NCI-H2171 treated with DMSO at 0.1 percent for 48 hours (cell line): ENCODE data around the gene AGK.
A peak's percentile ranks its signal among the peaks of the same experiment; 100 is the strongest.
"Not testable (repeated sequence)": the region's sequence is repeated elsewhere in the genome, so short reads cannot be mapped to it uniquely, and the experiment has no call there.

ENCODE experiments used
- DNase-seq: peaks from one replicate; lab custom pipeline; 2025; lab: John Stamatoyannopoulos, UW

AGK gene

GRCh38 chr7:141557360-141557759, 6.2 kb downstream of the AGK start:
- DNase-seq: no peak

- peak; percentile 35 for DNase-seq
These were observed 6.8 kb downstream of the AGK start for GRCh38 chr7:141557831-141558531.

- DNase-seq: peak; percentile 74
These were observed 7.5 kb downstream of the AGK start for GRCh38 chr7:141558544-141559183.

- no peak for DNase-seq
These were observed 8.8 kb downstream of the AGK start for GRCh38 chr7:141559961-141560360.

- DNase-seq: no peak
These were observed 10.8 kb downstream of the AGK start for GRCh38 chr7:141562036-141562435.

GRCh38 chr7:141562543-141562942, 11.3 kb downstream of the AGK start:
- DNase-seq: no peak

GRCh38 chr7:141562972-141563371, 11.8 kb downstream of the AGK start:
- no peak for DNase-seq

- no peak for DNase-seq
These were observed 12.9 kb downstream of the AGK start for GRCh38 chr7:141563956-141564623.

- no peak for DNase-seq
These were observed 16.2 kb downstream of the AGK start for GRCh38 chr7:141567432-141567831.

GRCh38 chr7:141568227-141568626, 17.0 kb downstream of the AGK start:
- no peak for DNase-seq

- DNase-seq: no peak
These were observed 19.8 kb downstream of the AGK start for GRCh38 chr7:141571059-141571458.

- DNase-seq: no peak
These were observed 21.0 kb downstream of the AGK start for GRCh38 chr7:141572175-141572574.

- no peak for DNase-seq
These were observed 22.3 kb downstream of the AGK start for GRCh38 chr7:141573511-141573910.

- DNase-seq: no peak
These were observed 24.0 kb downstream of the AGK start for GRCh38 chr7:141575164-141575563.

GRCh38 chr7:141575654-141576448, 24.6 kb downstream of the AGK start:
- no peak for DNase-seq

- no peak for DNase-seq
These were observed 26.0 kb downstream of the AGK start for GRCh38 chr7:141577043-141577839.

GRCh38 chr7:141579953-141580352, 28.7 kb downstream of the AGK start:
- DNase-seq: not testable (repeated sequence)

- not testable (repeated sequence) for DNase-seq
These were observed 30.9 kb downstream of the AGK start for GRCh38 chr7:141582063-141582462.

- DNase-seq: no peak
These were observed 33.7 kb downstream of the AGK start for GRCh38 chr7:141584935-141585334.

GRCh38 chr7:141585592-141586510, 34.6 kb downstream of the AGK start:
- DNase-seq: no peak
